ENCODE data around the gene NRXN3. TPM values are rescaled to one million over a fixed set of nuclear protein-coding genes. Genes with fewer than 3 reads are reported as not detected.

Gene NRXN3
- polyA plus RNA-seq, 1 donor from 2014 or later = 110 TPM

DNA sequence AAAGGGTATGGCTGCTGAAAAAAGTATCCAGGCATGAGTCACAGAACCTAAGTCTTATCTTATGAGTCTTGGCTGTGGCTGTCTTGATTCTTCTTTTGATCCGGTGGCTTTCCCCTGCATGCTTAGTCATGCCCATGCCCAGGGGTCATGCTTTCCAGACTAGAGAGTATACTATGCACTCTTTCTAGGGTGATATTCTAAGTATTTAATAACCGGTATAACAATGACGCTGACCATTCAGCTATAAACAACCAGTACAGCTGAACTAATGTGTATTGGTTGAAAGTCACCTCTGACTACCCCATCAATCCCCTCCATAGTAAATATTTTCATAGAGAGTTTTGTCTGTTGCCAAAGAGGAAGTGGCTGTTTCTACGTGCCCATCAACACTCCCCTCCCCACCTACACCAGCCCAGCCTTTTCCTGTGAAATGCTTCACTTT, 34.7 kb upstream of the NRXN3 start:
- no peaks in the 10 kb centered on the region for H4K20me1 ChIP-seq (ENCODE audit: insufficient read depth)
- no peak overlapping the region for H3K4me2 ChIP-seq (ENCODE audit: low read length)
- H3F3A ChIP-seq (ENCODE audit: insufficient read depth, low read length, poor library complexity, severe bottlenecking) = no peaks in the 10 kb centered on the region
- H3K4me3 ChIP-seq (ENCODE audit: low read length) = no peak overlapping the region
- H3K27me3 ChIP-seq (ENCODE audit: insufficient read depth, low read depth, low read length) = no peaks in the 10 kb centered on the region
- H3K79me2 ChIP-seq (replicated peaks; ENCODE audit: insufficient read depth, low read length) = no peaks in the 10 kb centered on the region
- no peak overlapping the region for H3K27ac ChIP-seq (ENCODE audit: low read length)
- H2AFZ ChIP-seq (ENCODE audit: low read depth, low read length) = no peak overlapping the region
- H3K9me2 ChIP-seq (ENCODE audit: insufficient read depth, low read length) = no peaks in the 10 kb centered on the region
- H3K9ac ChIP-seq (ENCODE audit: low read length) = no peak overlapping the region
- H3K36me3 ChIP-seq (ENCODE audit: insufficient read depth, low read length) = no peaks in the 10 kb centered on the region
- TF ChIP-seq REST (IDR thresholded peaks at IDR 0.05; ENCODE audit: borderline replicate concordance) = no peak
- TF ChIP-seq EZH2 (IDR thresholded peaks at IDR 0.05; ENCODE audit: borderline replicate concordance, insufficient read depth, low read length, poor library complexity, severe bottlenecking) = no peak
- TF ChIP-seq MXI1 (conservative IDR thresholded peaks at IDR 0.05; ENCODE audit: poor library complexity, severe bottlenecking) = no peak
- TF ChIP-seq SMC3 (conservative IDR thresholded peaks at IDR 0.05; ENCODE audit: poor library complexity) = no peak
- no peak for TF ChIP-seq RAD21 (conservative IDR thresholded peaks at IDR 0.05)
- TF ChIP-seq EP300 (conservative IDR thresholded peaks at IDR 0.05; ENCODE audit: poor library complexity, severe bottlenecking) = no peak
- TF ChIP-seq TAF1 (IDR thresholded peaks at IDR 0.05; ENCODE audit: low read depth) = no peak
- TF ChIP-seq CTCF (IDR thresholded peaks at IDR 0.05; ENCODE audit: poor library complexity, severe bottlenecking) = no peak
- TF ChIP-seq POLR2AphosphoS5 (IDR thresholded peaks at IDR 0.05) = no peak
- no peaks in the 10 kb centered on the region for H3K9me3 ChIP-seq (ENCODE audit: low read length)

GRCh38 chr14:78136695-78137094, 33.5 kb upstream of the NRXN3 start:
- H3K9me3 ChIP-seq (ENCODE audit: low read length) = no peaks in the 10 kb centered on the region
- no peak overlapping the region for H3K9ac ChIP-seq (ENCODE audit: low read length)
- no peaks in the 10 kb centered on the region for H3F3A ChIP-seq (ENCODE audit: insufficient read depth, low read length, poor library complexity, severe bottlenecking)
- H3K9me2 ChIP-seq (ENCODE audit: insufficient read depth, low read length) = no peaks in the 10 kb centered on the region
- TF ChIP-seq RAD21 (conservative IDR thresholded peaks at IDR 0.05) = no peak
- no peak for TF ChIP-seq TAF1 (IDR thresholded peaks at IDR 0.05; ENCODE audit: low read depth)
- no peak for TF ChIP-seq SMC3 (conservative IDR thresholded peaks at IDR 0.05; ENCODE audit: poor library complexity)
- TF ChIP-seq MXI1 (conservative IDR thresholded peaks at IDR 0.05; ENCODE audit: poor library complexity, severe bottlenecking) = no peak
- no peak for TF ChIP-seq EZH2 (IDR thresholded peaks at IDR 0.05; ENCODE audit: borderline replicate concordance, insufficient read depth, low read length, poor library complexity, severe bottlenecking)
- TF ChIP-seq REST (IDR thresholded peaks at IDR 0.05; ENCODE audit: borderline replicate concordance) = no peak
- TF ChIP-seq CTCF (IDR thresholded peaks at IDR 0.05; ENCODE audit: poor library complexity, severe bottlenecking) = no peak
- H2AFZ ChIP-seq (ENCODE audit: low read depth, low read length) = no peak overlapping the region
- H3K79me2 ChIP-seq (replicated peaks; ENCODE audit: insufficient read depth, low read length) = no peaks in the 10 kb centered on the region
- no peak overlapping the region for H3K4me2 ChIP-seq (ENCODE audit: low read length)
- H3K4me3 ChIP-seq (ENCODE audit: low read length) = no peak overlapping the region
- H4K20me1 ChIP-seq (ENCODE audit: insufficient read depth) = no peaks in the 10 kb centered on the region
- H3K36me3 ChIP-seq (ENCODE audit: insufficient read depth, low read length) = no peaks in the 10 kb centered on the region
- H3K27me3 ChIP-seq (ENCODE audit: insufficient read depth, low read depth, low read length) = no peaks in the 10 kb centered on the region
- H3K27ac ChIP-seq (ENCODE audit: low read length) = no peak overlapping the region
